HG02852 (cell line): Measurements from ENCODE around the gene CARD8.
"Not testable (repeated sequence)": the region's sequence is repeated elsewhere in the genome, so short reads cannot be mapped to it uniquely, and the experiment has no call there.

Experiments
- ATAC-seq: cut with Tn5 transposase; IDR thresholded peaks from one replicate; pipeline ENCODE4 v1.9.1; 2021; ENCODE audit warnings: mild to moderate bottlenecking, moderate library complexity; ENCODE audit not compliant: unreplicated experiment

The CARD8 gene

GRCh38 chr19:48265326-48265725 is 9.6 kb upstream of the CARD8 start:
- not testable (repeated sequence) for ATAC-seq

GRCh38 chr19:48260359-48260714 is 4.6 kb upstream of the CARD8 start:
- ATAC-seq: not testable (repeated sequence)

DNA sequence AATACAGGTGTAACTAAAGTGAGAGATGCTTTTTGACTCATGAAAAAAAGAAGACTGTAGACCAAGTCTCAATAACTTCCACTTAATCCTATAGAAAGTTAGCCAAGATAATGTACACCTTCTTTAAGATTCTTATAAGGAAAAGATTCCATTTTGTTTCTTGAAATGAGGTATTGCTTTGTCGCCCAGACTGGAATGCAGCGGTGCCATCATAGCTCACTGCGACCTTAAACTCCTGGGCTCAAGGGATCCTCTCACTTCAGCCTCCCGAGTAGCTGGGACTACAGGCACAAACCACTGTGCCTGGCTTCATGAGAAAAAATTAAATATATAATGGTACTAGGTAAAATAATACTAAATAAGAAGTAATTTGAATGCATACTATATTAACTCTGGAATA is 3.3 kb upstream of the CARD8 start:
- not testable (repeated sequence) for ATAC-seq

- no peak for ATAC-seq
These were observed 2.6 kb upstream of the CARD8 start for GRCh38 chr19:48258350-48258749.

- no peak for ATAC-seq
These were observed 1.2 kb downstream of the CARD8 start for GRCh38 chr19:48254529-48254970.

- no peak for ATAC-seq
These were observed 1.7 kb downstream of the CARD8 start for GRCh38 chr19:48253999-48254398.

- no peak for ATAC-seq
These were observed 3.1 kb downstream of the CARD8 start for GRCh38 chr19:48252609-48253008.

DNA sequence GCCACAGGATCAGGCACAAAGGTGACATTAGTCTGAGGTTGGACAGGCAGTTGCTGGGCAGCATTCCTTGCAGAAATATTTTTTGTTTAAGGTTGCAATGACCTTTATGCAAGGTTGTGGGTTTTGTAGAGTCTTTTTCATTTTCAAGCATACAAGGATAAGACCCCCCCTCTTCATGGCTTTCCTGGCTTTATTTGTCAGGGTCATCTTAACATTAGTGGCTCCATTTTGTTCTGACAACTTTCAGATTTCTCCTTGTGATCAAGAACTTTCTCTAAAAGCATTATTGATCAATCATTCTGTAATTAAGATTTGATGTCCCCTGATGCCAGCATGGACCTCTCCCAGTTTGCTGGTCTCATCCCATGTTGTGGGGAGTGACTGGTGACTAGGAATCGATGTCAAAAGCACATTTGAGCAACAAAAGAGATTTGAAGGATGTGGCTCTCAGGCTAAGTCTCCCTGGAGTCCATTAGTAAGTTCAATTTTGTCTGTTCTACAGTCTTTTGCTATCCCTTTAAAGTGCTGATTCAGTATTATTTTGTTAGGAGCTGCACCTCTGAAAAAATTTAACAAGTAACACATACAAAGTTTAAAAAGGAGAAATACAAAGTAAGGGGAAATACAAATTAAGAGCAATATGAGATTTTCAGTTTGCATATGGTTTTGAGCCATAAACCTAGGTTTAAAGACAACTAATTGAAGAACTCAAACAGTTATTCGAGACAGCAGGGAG is 5.3 kb downstream of the CARD8 start:
- no peak for ATAC-seq

GRCh38 chr19:48249502-48250014 is 6.2 kb downstream of the CARD8 start:
- ATAC-seq: peak; percentile 75

- no peak for ATAC-seq
These were observed 7.5 kb downstream of the CARD8 start for GRCh38 chr19:48248081-48248833.

- no peak for ATAC-seq
These were observed 8.5 kb downstream of the CARD8 start for GRCh38 chr19:48247212-48247611.

GRCh38 chr19:48246101-48246500 is 9.6 kb downstream of the CARD8 start:
- no peak for ATAC-seq

GRCh38 chr19:48244281-48244680 is 11.4 kb downstream of the CARD8 start:
- ATAC-seq: no peak

DNA sequence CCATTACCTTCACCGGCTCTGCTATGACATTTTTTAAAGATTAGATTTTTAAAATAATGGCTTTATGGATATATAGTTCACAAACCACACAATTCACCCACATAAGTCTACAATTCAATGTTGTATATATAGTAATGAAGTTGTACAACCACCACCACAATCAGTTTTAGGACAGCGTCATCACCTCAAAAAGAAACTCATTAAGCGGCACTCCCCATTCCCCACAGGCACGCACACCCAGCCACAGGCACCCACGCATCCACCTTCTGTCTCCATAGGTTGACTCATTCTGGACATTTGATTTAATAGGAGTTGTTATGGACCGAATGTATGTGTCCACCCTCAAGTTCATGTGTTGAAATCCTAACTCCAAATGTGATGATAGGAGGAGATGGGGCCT is 13.9 kb downstream of the CARD8 start:
- ATAC-seq: not testable (repeated sequence)

- ATAC-seq: no peak
These were observed 16.1 kb downstream of the CARD8 start for GRCh38 chr19:48239582-48240141.

DNA sequence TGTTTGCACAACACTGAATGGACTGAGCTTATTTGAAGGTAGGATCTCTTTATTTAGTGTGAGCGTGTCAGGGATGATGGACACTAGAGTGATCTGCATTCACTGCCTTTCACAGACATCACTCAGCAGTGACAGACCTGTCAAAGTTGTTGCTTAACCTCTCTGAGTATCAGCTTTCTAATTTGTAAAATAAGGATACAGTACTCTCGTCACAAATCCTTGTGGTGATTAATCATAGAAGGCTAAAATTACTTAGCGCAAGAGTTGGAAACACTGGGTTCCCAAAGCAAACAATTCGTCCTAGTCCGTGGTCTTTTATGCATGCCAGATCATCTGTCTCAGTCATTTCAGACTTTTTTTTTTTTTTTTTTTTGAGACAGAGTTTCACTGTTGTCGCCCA is 16.6 kb downstream of the CARD8 start:
- ATAC-seq: no peak

- ATAC-seq: no peak
These were observed 18.7 kb downstream of the CARD8 start for GRCh38 chr19:48237057-48237456.

DNA sequence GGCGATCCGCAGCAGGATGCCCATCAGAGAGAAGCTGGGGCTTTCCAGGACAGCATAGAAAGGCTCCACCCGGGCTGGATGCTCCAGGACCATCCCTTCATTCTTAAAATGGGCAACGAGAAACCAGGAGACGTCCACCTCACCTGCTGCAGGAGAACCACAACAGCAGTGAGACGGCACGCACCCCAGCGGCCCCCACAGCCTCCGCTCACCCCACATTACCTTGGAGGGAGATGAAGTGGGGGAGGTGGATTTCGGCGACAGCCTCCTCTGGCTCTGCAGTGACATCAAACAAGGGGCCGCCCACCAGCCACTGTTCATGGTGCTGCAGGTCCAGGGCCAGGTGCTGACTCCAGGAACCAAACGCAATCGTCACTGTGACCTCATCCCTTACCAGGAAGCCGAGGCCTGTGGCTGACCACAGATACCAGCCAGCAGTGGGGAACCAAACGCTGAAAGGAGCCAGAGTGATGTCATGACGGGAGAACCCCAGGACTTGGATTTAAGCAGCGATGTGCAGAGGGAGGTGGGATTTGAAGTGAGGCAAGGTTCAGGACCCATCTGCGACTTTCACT is 25.1 kb downstream of the CARD8 start:
- ATAC-seq: no peak

DNA sequence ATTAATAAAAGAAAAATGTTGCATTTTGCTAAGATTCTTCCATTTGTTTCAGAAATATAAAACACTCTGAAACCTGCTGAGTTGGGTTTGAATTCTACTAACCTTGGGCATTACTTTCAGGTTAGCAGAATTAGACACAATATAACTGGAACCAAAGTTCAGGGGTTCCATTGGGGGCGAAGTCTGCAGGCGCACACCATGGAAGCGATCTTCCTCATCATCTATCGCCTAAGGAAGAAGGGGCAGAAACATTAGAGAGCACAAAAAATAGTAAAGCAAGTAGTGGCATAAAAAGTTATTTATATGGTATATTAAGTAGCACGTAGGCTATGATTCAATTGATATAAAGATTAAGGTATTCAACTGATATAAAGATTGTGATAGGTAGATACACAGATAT is 34.1 kb downstream of the CARD8 start:
- ATAC-seq: no peak

DNA sequence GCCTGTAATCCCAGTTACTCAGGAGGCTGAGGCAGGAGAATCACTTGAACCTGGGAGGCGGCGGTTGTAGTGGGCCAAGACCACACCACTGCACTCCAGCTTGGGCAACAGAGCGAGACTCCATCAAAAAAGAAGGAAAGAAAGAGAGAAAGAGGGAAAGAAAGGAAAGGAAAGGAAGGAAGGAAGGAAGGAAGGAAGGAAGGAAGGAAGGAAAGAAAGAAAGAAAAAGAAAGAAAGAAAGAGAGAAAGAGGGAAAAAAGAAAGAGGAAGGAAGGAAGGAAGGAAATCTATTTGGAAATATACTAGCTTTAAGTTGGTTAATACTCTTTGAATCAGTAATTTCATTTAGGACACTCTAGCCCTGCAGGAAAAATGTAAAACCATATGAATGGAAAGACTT is 34.9 kb downstream of the CARD8 start:
- ATAC-seq: not testable (repeated sequence)

GRCh38 chr19:48218997-48219396 is 36.7 kb downstream of the CARD8 start:
- no peak for ATAC-seq
